ENCODE results near the gene TKTL1. TPM values are rescaled to one million over a fixed set of nuclear protein-coding genes. Genes with fewer than 3 reads are reported as not detected.
A peak's percentile ranks its signal among the peaks of the same experiment; 100 is the strongest.

Gene TKTL1
- total and polyA plus RNA-seq, 2 experiments from 2014 or later, result not detected

- Mint-ChIP-seq H3K9me3 (peaks cover 5% of the 10 kb centered on the region; the same call in 2 of the 3 replicates), H3K36me3 (ENCODE audit: low read depth) (peaks cover 22% of the 10 kb centered on the region), H3K4me1 (peaks cover 6% of the 10 kb centered on the region; the same call in 1 of the 3 replicates), H3K27ac (no peak overlapping the region), H3K4me3 (peak overlapping the region; percentile 60; the same call in 2 of the 3 replicates), H3K27me3 (ENCODE audit: insufficient read depth, low read depth, poor library complexity) (peaks cover 13% of the 10 kb centered on the region)
- no peaks in the 10 kb centered on the region for H3K36me3 ChIP-seq (ENCODE audit: insufficient read depth)
- H3K27ac ChIP-seq (ENCODE audit: low read depth), result no peak overlapping the region
- no peak for TF ChIP-seq ETS1 (IDR thresholded peaks at IDR 0.05)
- no peak for TF ChIP-seq POLR2AphosphoS5 (IDR thresholded peaks at IDR 0.05; ENCODE audit: low read depth)
- no peak for TF ChIP-seq EZH2 (IDR thresholded peaks at IDR 0.05; ENCODE audit: low read depth, unreplicated experiment)
- TF ChIP-seq ZNF331 (CRISPR knock-in tag; IDR thresholded peaks at IDR 0.05; ENCODE audit: low read depth), result no peak
- TF ChIP-seq, protein P1, sequence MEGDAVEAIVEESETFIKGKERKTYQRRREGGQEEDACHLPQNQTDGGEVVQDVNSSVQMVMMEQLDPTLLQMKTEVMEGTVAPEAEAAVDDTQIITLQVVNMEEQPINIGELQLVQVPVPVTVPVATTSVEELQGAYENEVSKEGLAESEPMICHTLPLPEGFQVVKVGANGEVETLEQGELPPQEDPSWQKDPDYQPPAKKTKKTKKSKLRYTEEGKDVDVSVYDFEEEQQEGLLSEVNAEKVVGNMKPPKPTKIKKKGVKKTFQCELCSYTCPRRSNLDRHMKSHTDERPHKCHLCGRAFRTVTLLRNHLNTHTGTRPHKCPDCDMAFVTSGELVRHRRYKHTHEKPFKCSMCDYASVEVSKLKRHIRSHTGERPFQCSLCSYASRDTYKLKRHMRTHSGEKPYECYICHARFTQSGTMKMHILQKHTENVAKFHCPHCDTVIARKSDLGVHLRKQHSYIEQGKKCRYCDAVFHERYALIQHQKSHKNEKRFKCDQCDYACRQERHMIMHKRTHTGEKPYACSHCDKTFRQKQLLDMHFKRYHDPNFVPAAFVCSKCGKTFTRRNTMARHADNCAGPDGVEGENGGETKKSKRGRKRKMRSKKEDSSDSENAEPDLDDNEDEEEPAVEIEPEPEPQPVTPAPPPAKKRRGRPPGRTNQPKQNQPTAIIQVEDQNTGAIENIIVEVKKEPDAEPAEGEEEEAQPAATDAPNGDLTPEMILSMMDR (conservative IDR thresholded peaks at IDR 0.05; ENCODE audit: low read depth in 2 of 2), result no peak
- no peak for TF ChIP-seq JUNB (IDR thresholded peaks at IDR 0.05; ENCODE audit: unreplicated experiment)
- no peak for TF ChIP-seq NANOG (IDR thresholded peaks at IDR 0.05; ENCODE audit: borderline replicate concordance)
- TF ChIP-seq, protein P2, sequence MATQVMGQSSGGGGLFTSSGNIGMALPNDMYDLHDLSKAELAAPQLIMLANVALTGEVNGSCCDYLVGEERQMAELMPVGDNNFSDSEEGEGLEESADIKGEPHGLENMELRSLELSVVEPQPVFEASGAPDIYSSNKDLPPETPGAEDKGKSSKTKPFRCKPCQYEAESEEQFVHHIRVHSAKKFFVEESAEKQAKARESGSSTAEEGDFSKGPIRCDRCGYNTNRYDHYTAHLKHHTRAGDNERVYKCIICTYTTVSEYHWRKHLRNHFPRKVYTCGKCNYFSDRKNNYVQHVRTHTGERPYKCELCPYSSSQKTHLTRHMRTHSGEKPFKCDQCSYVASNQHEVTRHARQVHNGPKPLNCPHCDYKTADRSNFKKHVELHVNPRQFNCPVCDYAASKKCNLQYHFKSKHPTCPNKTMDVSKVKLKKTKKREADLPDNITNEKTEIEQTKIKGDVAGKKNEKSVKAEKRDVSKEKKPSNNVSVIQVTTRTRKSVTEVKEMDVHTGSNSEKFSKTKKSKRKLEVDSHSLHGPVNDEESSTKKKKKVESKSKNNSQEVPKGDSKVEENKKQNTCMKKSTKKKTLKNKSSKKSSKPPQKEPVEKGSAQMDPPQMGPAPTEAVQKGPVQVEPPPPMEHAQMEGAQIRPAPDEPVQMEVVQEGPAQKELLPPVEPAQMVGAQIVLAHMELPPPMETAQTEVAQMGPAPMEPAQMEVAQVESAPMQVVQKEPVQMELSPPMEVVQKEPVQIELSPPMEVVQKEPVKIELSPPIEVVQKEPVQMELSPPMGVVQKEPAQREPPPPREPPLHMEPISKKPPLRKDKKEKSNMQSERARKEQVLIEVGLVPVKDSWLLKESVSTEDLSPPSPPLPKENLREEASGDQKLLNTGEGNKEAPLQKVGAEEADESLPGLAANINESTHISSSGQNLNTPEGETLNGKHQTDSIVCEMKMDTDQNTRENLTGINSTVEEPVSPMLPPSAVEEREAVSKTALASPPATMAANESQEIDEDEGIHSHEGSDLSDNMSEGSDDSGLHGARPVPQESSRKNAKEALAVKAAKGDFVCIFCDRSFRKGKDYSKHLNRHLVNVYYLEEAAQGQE (IDR thresholded peaks at IDR 0.05; ENCODE audit: unreplicated experiment), result no peak
- no peak for TF ChIP-seq STAT1 (IDR thresholded peaks at IDR 0.05; ENCODE audit: unreplicated experiment)
- no peak for TF ChIP-seq ZNF114 (CRISPR knock-in tag; IDR thresholded peaks at IDR 0.05)
- TF ChIP-seq EZH2phosphoT487 (IDR thresholded peaks at IDR 0.05; ENCODE audit: unreplicated experiment), result no peak
- no peak for TF ChIP-seq CREB1 (CRISPR knock-in tag; IDR thresholded peaks at IDR 0.05; ENCODE audit: low read depth)
- ATAC-seq (no peak), DNase-seq (ENCODE audit: low spot score) (no peak)
- no peak overlapping the region; the same call in 1 of the 2 replicates for H3K4me3 ChIP-seq
- H3K27me3 ChIP-seq (ENCODE audit: insufficient read depth), result no peaks in the 10 kb centered on the region
- H3K9me2 ChIP-seq (ENCODE audit: insufficient read depth), result no peaks in the 10 kb centered on the region
- H3K4me1 ChIP-seq (ENCODE audit: insufficient read depth), result peaks cover 4% of the 10 kb centered on the region; the same call in 1 of the 2 replicates
- H2AFZ ChIP-seq, result no peak overlapping the region
- H4K20me1 ChIP-seq (replicated peaks; ENCODE audit: insufficient read depth), result no peaks in the 10 kb centered on the region; the same call in 1 of the 2 replicates
- H3K79me2 ChIP-seq (replicated peaks; ENCODE audit: insufficient read depth), result peaks cover 31% of the 10 kb centered on the region
- peak overlapping the region; percentile 75; the same call in 1 of the 2 replicates for H3K4me2 ChIP-seq
- 0 out of 2 replicates have a peak, but pooled peaks cover 3% of the 10 kb centered on the region for H3F3A ChIP-seq (replicated peaks; ENCODE audit: low read depth)
These were observed 77.0 kb downstream of the TKTL1 start for GRCh38 chrX:154372612-154373022.
